C4-2B (cell line): ENCODE data around the gene DGKB.

Source experiments
- H3K27ac ChIP-seq: fragments of 450-650 bp; 2 replicates; pipeline ENCODE4 v1.5.1; 2017
- ZFX ChIP-seq: fragments of 450-650 bp; IDR thresholded peaks from 2 replicates; pipeline ENCODE4 v1.6.1; 2017
- TF ChIP-seq, protein P1 (sequence below): fragments of 450-650 bp; conservative IDR thresholded peaks from 2 replicates; pipeline ENCODE4 v1.5.1; 2017; ENCODE audit warnings: mild to moderate bottlenecking

DGKB gene

DNA sequence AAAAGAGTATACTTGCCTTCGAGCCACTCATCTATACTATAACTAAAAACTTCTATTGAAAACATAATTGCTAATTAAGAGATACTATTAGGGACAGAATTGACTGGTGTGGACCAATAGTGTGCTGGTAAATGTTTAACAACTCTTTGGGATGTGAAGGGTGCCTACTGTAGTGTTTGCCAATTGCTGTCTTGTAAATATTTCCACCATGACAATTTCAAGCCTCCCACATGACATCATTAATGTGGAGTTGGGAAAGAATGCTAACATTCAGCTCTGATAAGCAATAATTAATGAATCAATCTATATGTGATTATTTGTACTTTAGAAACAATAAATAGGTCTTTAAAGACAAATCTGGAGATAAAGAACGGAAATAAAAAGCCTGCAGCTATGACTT, 136.8 kb downstream of the DGKB start:
- TF ChIP-seq, protein P1, sequence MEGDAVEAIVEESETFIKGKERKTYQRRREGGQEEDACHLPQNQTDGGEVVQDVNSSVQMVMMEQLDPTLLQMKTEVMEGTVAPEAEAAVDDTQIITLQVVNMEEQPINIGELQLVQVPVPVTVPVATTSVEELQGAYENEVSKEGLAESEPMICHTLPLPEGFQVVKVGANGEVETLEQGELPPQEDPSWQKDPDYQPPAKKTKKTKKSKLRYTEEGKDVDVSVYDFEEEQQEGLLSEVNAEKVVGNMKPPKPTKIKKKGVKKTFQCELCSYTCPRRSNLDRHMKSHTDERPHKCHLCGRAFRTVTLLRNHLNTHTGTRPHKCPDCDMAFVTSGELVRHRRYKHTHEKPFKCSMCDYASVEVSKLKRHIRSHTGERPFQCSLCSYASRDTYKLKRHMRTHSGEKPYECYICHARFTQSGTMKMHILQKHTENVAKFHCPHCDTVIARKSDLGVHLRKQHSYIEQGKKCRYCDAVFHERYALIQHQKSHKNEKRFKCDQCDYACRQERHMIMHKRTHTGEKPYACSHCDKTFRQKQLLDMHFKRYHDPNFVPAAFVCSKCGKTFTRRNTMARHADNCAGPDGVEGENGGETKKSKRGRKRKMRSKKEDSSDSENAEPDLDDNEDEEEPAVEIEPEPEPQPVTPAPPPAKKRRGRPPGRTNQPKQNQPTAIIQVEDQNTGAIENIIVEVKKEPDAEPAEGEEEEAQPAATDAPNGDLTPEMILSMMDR, result no peak
- no peak for TF ChIP-seq ZFX
- H3K27ac ChIP-seq, result no peak overlapping the region

DNA sequence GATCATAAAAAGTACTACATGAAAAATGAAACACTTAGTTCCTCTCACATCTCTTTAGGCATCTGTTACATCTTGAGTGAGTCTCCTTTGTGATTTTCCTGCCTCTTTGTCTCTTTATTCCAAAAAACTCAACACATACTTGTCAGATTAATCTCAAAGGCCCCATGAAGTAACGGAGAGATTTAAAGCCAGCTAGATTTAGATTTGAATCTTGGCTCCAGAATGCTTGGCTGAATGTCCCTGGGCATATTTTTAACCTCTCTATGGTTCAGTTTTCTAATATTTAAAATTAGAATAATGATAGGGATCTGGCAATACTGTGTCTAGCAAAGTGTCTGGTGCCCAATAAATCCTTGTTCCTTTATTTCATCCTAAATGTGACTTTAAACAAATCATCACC, 140.0 kb downstream of the DGKB start:
- TF ChIP-seq, protein P1, result no peak
- no peak for TF ChIP-seq ZFX
- H3K27ac ChIP-seq, result no peak overlapping the region

DNA sequence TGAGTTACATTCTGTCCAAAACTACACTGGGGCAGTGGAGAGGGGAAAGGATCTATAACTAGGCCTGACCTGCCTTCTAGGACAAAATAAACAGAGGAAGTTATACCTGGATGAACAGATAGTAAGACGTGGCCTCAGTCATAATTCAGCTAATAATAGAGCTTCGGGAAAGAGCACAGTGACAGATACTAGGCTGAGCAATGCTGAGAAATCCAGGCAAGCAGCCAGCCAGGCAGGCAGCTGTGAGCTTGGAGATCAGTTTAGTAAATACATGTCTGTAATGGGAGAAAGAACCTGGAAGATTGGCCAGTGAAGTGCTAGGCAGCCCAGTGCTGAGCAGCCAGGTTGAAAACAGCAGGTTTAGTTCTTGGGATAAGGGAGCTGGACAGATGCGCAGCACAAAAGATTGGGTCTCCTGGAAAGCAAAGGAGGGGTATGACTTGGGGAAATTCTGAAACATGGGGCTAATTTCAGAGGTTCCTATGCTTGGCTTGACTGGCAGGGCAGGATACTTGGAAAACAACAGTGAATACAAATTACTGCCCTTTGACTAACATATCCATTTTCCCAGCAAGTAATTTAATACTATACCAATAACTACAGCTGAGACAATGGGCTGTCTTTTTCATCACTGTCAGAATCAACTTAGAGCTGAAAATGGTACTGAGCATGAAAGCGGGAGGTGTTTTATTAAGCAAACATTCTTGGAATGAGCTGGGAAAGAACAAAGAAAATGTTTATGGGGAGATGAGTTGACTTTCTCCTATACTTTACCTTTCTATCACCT, 140.8 kb downstream of the DGKB start:
- no peak for TF ChIP-seq ZFX
- TF ChIP-seq, protein P1, result no peak
- peak overlapping the region; percentile 73 for H3K27ac ChIP-seq

DNA sequence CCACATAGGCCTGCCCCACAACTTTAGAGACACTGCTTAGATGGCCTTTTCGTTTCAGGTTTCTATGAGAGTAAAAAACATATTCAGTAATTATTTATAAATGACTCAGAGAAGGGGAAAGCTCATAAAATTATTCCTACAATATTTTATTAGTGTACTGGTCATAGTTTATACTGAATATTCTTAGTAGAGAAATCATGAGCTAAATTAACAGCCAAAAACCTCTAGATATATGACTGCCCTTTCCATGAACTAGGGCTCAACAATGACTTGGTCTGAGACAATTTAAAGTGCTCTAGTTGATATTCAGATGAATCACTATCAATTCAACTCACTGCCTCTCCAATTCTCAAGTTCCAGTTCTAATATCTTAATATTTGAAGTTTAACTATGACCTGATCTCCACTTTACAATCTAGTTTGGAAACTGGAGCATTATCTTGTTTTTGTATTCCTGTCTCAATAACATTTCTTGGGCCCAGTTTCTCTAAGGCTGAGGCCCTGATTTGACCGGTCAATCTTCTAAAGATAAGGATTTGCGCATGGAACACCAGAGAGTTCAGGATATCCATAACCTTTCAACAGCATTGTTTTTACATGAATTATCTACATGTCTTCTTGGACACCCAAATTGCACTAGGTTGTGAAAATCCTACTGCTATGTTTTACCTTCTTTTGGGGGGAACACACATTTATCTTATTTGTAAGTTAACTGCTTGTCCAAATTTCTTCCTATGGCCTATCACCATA, 141.6 kb downstream of the DGKB start:
- H3K27ac ChIP-seq, result no peak overlapping the region
- no peak for TF ChIP-seq ZFX
- TF ChIP-seq, protein P1, result no peak

DNA sequence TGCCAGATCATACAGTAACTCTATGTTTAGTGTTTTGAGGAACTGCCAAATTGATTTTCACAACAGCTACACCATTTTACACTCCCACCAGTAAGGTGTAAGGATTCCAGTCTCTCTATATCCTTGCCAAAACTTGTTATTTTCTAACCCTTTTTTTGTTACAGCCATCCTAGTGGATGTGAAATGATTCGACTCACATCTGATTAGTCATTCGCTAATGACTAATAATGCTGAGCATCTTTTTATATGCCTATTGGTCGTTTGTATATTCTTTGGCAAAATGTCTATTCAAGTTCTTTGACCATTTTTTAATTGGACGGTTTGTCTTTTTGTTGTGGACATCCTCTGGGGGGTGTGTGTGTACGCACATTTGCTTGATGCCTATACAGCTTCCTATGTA, 142.8 kb downstream of the DGKB start:
- TF ChIP-seq ZFX, result no peak
- TF ChIP-seq, protein P1, result no peak

DNA sequence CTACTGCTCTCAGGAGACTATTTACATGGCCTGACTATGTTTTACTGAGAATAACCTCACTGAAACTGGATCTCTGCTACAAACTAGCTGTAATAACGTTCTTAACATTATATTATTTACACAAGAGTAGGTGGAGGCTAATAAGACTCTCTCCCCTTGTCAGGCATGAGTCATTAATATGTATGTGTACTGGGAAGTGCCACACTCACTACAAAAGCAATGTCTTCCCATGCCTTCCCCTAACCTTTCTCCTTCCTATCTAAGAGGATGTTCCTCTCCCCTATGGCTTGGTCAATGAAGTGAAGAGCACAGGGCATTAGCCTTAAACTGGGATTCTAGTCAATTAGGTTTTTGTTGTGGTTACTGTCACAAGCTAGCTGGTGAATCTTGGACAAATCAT, 147.9 kb downstream of the DGKB start:
- no peak for TF ChIP-seq ZFX
- TF ChIP-seq, protein P1, result no peak
- H3K27ac ChIP-seq, result no peak overlapping the region

More for the DNA sequence above, 142.8 kb downstream of the DGKB start:
- no peak overlapping the region for H3K27ac ChIP-seq

DNA sequence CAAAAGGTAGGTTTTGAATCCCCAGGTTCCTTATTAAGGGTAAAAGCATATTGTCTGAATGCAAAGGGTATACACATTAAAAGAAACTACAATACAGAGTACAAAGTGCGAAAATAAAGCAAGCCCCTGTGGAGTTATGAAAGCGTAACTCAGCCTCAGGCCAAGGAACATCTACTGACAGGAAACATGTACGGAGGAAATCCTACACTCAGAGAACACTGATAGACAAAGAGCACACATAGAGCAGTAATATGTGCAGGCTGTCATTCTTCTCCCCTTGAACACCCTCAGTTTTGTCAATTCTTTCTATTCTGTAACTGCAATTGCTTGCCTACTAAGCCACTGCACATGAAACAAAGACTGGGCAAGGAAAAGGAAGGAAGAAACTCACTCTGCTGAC, 150.2 kb downstream of the DGKB start:
- TF ChIP-seq ZFX, result no peak
- TF ChIP-seq, protein P1, result no peak

More for the DNA sequence above, 150.2 kb downstream of the DGKB start:
- H3K27ac ChIP-seq, result no peak overlapping the region
